GM12865 (cell line): ENCODE data around the gene UBE2J1.

ENCODE experiments used
- DNase-seq: peaks from one replicate; pipeline ENCODE4 v3.0.0; 2010; ENCODE audit warnings: low read depth
- H3K4me3 ChIP-seq: 2 replicates; pipeline ENCODE4 v1.5.1; 2011; ENCODE audit warnings: mild to moderate bottlenecking, low read depth, low read length, control low read depth
- CTCF ChIP-seq: IDR thresholded peaks from 2 replicates; pipeline ENCODE4 v1.5.1; 2011; ENCODE audit warnings: low read length, control low read depth, low read depth, inconsistent platforms; ENCODE audit not compliant: insufficient read depth; ENCODE audit errors: missing control alignments

Gene UBE2J1

GRCh38 chr6:89284081-89284480, 68.4 kb downstream of the UBE2J1 start:
- H3K4me3 ChIP-seq = no peak overlapping the region
- no peak for TF ChIP-seq CTCF
- no peak for DNase-seq

- no peak for TF ChIP-seq CTCF
- no peak overlapping the region for H3K4me3 ChIP-seq
- DNase-seq = no peak
Measured at GRCh38 chr6:89282749-89283148, 69.8 kb downstream of the UBE2J1 start.

GRCh38 chr6:89281779-89282246, 70.7 kb downstream of the UBE2J1 start:
- no peak overlapping the region for H3K4me3 ChIP-seq
- TF ChIP-seq CTCF = peak; percentile 92
- DNase-seq = peak; percentile 91

GRCh38 chr6:89278956-89279355, 73.6 kb downstream of the UBE2J1 start:
- H3K4me3 ChIP-seq = no peak overlapping the region
- TF ChIP-seq CTCF = no peak

More at GRCh38 chr6:89278956-89279355, 73.6 kb downstream of the UBE2J1 start:
- no peak for DNase-seq
